NCI-H2171 treated with DMSO at 0.1 percent for 48 hours (cell line): ENCODE data around the gene PRND.
"Not testable (repeated sequence)": the region's sequence is repeated elsewhere in the genome, so short reads cannot be mapped to it uniquely, and the experiment has no call there.

Experiments used
- DNase-seq: peaks from one replicate; lab custom pipeline; 2025; lab: John Stamatoyannopoulos, UW

Gene PRND

GRCh38 chr20:4708856-4709255 lies 12.9 kb upstream of the PRND start:
- DNase-seq = peak; percentile 73

- DNase-seq = no peak
These were observed 12.2 kb upstream of the PRND start for GRCh38 chr20:4709261-4710105.

GRCh38 chr20:4710106-4710475 lies 11.6 kb upstream of the PRND start:
- DNase-seq = no peak

GRCh38 chr20:4711511-4711910 lies 10.2 kb upstream of the PRND start:
- DNase-seq = no peak

- DNase-seq = no peak
These were observed 8.3 kb upstream of the PRND start for GRCh38 chr20:4713401-4713800.

- no peak for DNase-seq
These were observed 6.9 kb upstream of the PRND start for GRCh38 chr20:4714818-4715217.

- peak; percentile 41 for DNase-seq
These were observed 3.7 kb upstream of the PRND start for GRCh38 chr20:4717816-4718570.

- DNase-seq = no peak
These were observed 2.5 kb upstream of the PRND start for GRCh38 chr20:4719190-4719589.

GRCh38 chr20:4720041-4720976 lies 1.4 kb upstream of the PRND start:
- peak; percentile 71 for DNase-seq

GRCh38 chr20:4720977-4721349 lies 746 bp upstream of the PRND start:
- no peak for DNase-seq

GRCh38 chr20:4722571-4722970 lies 862 bp downstream of the PRND start:
- no peak for DNase-seq

GRCh38 chr20:4722993-4723392 lies 1.3 kb downstream of the PRND start:
- no peak for DNase-seq

GRCh38 chr20:4723553-4723952 lies 1.8 kb downstream of the PRND start:
- not testable (repeated sequence) for DNase-seq

GRCh38 chr20:4724459-4725262 lies 3.0 kb downstream of the PRND start:
- DNase-seq = no peak

GRCh38 chr20:4725263-4725550 lies 3.5 kb downstream of the PRND start:
- DNase-seq = no peak

GRCh38 chr20:4726710-4727397 lies 5.1 kb downstream of the PRND start:
- no peak for DNase-seq

- no peak for DNase-seq
These were observed 6.5 kb downstream of the PRND start for GRCh38 chr20:4728120-4728760.

GRCh38 chr20:4729265-4729664 lies 7.6 kb downstream of the PRND start:
- no peak for DNase-seq

- peak; percentile 26 for DNase-seq
These were observed 9.1 kb downstream of the PRND start for GRCh38 chr20:4730780-4731179.

- DNase-seq = no peak
These were observed 15.2 kb downstream of the PRND start for GRCh38 chr20:4736875-4737274.
